ENCODE measurements around the gene ZNF654. TPM values are rescaled to one million over a fixed set of nuclear protein-coding genes. Genes with fewer than 3 reads are reported as not detected.

ZNF654 gene
- total and polyA plus RNA-seq, 2 donors (not counting 3 experiments of a cell fraction or from before 2014, with no cell fraction given) = 2.9 to 14.6 TPM

DNA sequence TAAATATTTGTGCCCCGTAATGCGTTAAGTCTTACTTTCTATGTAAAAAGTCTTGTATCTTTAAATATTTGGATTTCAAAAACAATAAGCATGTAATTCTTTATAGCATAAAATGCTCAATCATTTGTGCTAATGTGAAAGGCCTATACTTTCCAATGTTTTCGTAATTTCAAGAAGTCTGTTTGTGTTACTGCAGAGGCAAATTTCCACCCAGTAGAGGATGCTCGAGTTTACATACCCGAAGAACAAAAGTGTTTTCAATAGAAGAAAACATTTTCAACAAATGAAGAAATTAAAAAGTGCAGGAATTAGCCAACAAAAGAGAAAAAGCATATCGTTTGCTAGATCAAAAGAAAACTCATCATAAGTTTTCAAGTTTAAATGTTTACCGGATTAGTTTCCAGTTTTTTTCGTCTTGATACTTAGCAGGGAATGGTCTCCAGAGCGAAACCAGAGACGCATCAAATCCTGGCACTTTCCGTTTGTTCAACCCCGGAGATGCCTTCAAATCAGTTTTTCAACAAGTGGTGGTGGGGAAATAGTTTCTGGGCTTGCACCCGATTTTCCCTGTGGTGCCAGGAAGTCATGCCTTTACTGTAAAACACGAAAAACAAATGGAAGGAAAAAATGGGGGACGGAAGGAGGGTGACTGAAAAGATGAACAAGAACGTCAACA lies 1.3 kb upstream of the ZNF654 start:
- peak overlapping the region; percentile 94 for H3K9ac ChIP-seq (replicated peaks; ENCODE audit: extremely low read depth, insufficient read depth, low read length)
- H3K9me1 ChIP-seq (replicated peaks; ENCODE audit: control insufficient read depth, extremely low read depth, insufficient read depth, low read length) = no peaks in the 10 kb centered on the region
- intact Hi-C loops (cut with micrococcal nuclease) = loop anchor here (1.0 kb wide), 2 partner anchors 13 to 26 kb away; no protein-coding TSS in a partner anchor
- TSS peak; percentile 47 for BruUV-seq (replicated peaks)
- H2AFZ ChIP-seq (ENCODE audit: low read depth, low read length) = peak overlapping the region; percentile 31
- FAIRE-seq = peak; percentile 49
- peaks cover 4 to 8% of the 10 kb centered on the region in 2 experiments for H3K36me3 ChIP-seq (ENCODE audit: control insufficient read depth in 2 of 2, extremely low read depth in 1 of 2, insufficient read depth in 2 of 2, low read length in 2 of 2)
- ChIA-PET CTCF (interaction anchor here (1.0 to 5.4 kb wide), 3 partner anchors 52 to 55 kb away, joined by 4 to 30 read pairs (median 9); no protein-coding TSS in a partner anchor), POLR2A (interaction anchor here (0.8 to 1.9 kb wide), 4 partner anchors 9 to 92 kb away, joined by 3 to 10 read pairs (median 8); partner anchors contain the start of gene C3orf38)
- no peaks in the 10 kb centered on the region for H3K9me3 ChIP-seq (replicated peaks; ENCODE audit: control insufficient read depth, insufficient read depth, low read length)
- H3K27me3 ChIP-seq (ENCODE audit: control insufficient read depth in 2 of 2, insufficient read depth in 2 of 2, low read length in 2 of 2) = no peaks in the 10 kb centered on the region
- peaks cover 59% of the 10 kb centered on the region for H3K79me2 ChIP-seq (ENCODE audit: control insufficient read depth, insufficient read depth, low read length)
- peak overlapping the region; percentile 95 for H3K4me2 ChIP-seq (ENCODE audit: insufficient read depth, low read length)
- peak overlapping the region; percentile 94 for H3K27ac ChIP-seq (ENCODE audit: insufficient read depth, low read depth, low read length)
- dilution Hi-C loops (cut with MboI; ENCODE audit: extremely low pct_ligation_motif_present, low sequenced_read_pairs) = no loop called here
- peaks cover 29% of the 10 kb centered on the region for H3K4me1 ChIP-seq (ENCODE audit: control insufficient read depth, extremely low read depth, insufficient read depth, low read length)
- DNase-seq (ENCODE audit: low read depth, low spot score) = peak; percentile 56
- H3K4me3 ChIP-seq (replicated peaks in 1 of 3; ENCODE audit: insufficient read depth in 1 of 3, low read depth in 1 of 3, low read length in 3 of 3) = peak overlapping the region; percentile 55 to 98 (median 97)
- H4K20me1 ChIP-seq (replicated peaks; ENCODE audit: control insufficient read depth, extremely low read depth, insufficient read depth, low read length) = peaks cover 10% of the 10 kb centered on the region
- TF ChIP-seq FOS (IDR thresholded peaks at IDR 0.05; ENCODE audit: borderline replicate concordance, insufficient read depth, low read length) (no peak), POLR2AphosphoS5 (IDR thresholded peaks at IDR 0.05; ENCODE audit: insufficient read depth, low read depth, low read length) (no peak)
- TF ChIP-seq, protein P1, sequence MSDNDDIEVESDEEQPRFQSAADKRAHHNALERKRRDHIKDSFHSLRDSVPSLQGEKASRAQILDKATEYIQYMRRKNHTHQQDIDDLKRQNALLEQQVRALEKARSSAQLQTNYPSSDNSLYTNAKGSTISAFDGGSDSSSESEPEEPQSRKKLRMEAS (IDR thresholded peaks at IDR 0.05; ENCODE audit: insufficient read depth, insufficient read length) = no peak

DNA sequence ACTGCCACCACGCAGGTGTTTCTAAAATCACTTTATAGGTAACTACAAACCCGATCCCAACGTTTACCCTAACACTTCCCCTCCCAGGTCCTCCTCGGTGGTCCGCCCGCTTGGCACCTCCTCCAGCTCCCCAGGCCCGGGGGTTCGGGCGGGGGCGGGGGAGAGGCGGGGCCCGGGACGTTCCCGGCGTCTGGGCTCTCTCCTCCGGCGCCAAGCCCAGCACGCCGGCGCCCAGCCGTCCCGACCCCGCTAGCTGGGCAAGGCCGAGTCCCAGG lies 812 bp upstream of the ZNF654 start:
- intact Hi-C loops (cut with micrococcal nuclease) = loop anchor here (1.0 kb wide), 2 partner anchors 14 to 27 kb away; no protein-coding TSS in a partner anchor
- no peak for TF ChIP-seq JUN (IDR thresholded peaks at IDR 0.05; ENCODE audit: borderline replicate concordance, insufficient read depth, insufficient read length, low read depth)
- no peak for TF ChIP-seq GATA2 (IDR thresholded peaks at IDR 0.05; ENCODE audit: insufficient read depth, insufficient read length, low read depth, low read length)
- peak overlapping the region; percentile 94 for H3K27ac ChIP-seq (ENCODE audit: insufficient read depth, low read depth, low read length)
- ChIA-PET POLR2A (interaction anchor here (0.8 to 1.9 kb wide), 4 partner anchors 9 to 91 kb away, joined by 3 to 10 read pairs (median 8); partner anchors contain the start of gene C3orf38), CTCF (interaction anchor here (1.0 to 5.4 kb wide), 4 partner anchors 26 to 55 kb away, joined by 3 to 30 read pairs (median 6); no protein-coding TSS in a partner anchor)
- H3K79me2 ChIP-seq (ENCODE audit: control insufficient read depth, insufficient read depth, low read length) = peaks cover 64% of the 10 kb centered on the region
- no peak for DNase-seq (ENCODE audit: low read depth, low spot score)
- peak overlapping the region; percentile 55 to 98 (median 97) for H3K4me3 ChIP-seq (replicated peaks in 1 of 3; ENCODE audit: insufficient read depth in 1 of 3, low read depth in 1 of 3, low read length in 3 of 3)
- H3K9ac ChIP-seq (replicated peaks; ENCODE audit: extremely low read depth, insufficient read depth, low read length) = peak overlapping the region; percentile 94
- H3K36me3 ChIP-seq (ENCODE audit: control insufficient read depth in 2 of 2, extremely low read depth in 1 of 2, insufficient read depth in 2 of 2, low read length in 2 of 2) = peaks cover 4 to 8% of the 10 kb centered on the region in 2 experiments
- H4K20me1 ChIP-seq (replicated peaks; ENCODE audit: control insufficient read depth, extremely low read depth, insufficient read depth, low read length) = peaks cover 12% of the 10 kb centered on the region
- no peaks in the 10 kb centered on the region for H3K9me1 ChIP-seq (replicated peaks; ENCODE audit: control insufficient read depth, extremely low read depth, insufficient read depth, low read length)
- peaks cover 29% of the 10 kb centered on the region for H3K4me1 ChIP-seq (ENCODE audit: control insufficient read depth, extremely low read depth, insufficient read depth, low read length)
- no peaks in the 10 kb centered on the region for H3K9me3 ChIP-seq (replicated peaks; ENCODE audit: control insufficient read depth, insufficient read depth, low read length)
- peak overlapping the region; percentile 31 for H2AFZ ChIP-seq (ENCODE audit: low read depth, low read length)
- H3K27me3 ChIP-seq (ENCODE audit: control insufficient read depth in 2 of 2, insufficient read depth in 2 of 2, low read length in 2 of 2) = no peaks in the 10 kb centered on the region
- dilution Hi-C loops (cut with MboI; ENCODE audit: extremely low pct_ligation_motif_present, low sequenced_read_pairs) = no loop called here
- H3K4me2 ChIP-seq (ENCODE audit: insufficient read depth, low read length) = peak overlapping the region; percentile 95
- FAIRE-seq = no peak
- BruUV-seq (replicated peaks) = no TSS peak

All from endothelial cell of umbilical vein (primary cell).